HepG2 (cell line): ENCODE data around the gene NDE1. TPM values are rescaled to one million over a fixed set of nuclear protein-coding genes. Genes with fewer than 3 reads are reported as not detected.

ENCODE experiments used
- ATAC-seq: fragments of 200-7000 bp; cut with Tn5 transposase; 3 replicates; pipeline ENCODE4 v1.9.1; 2020; ENCODE audit warnings: mild to moderate bottlenecking, moderate library complexity
- BruUV-seq: library from RNA; stranded (reverse); fragments of 400-500 nt; replicated peaks from 2 replicates; lab custom pipeline; 2021; lab: Mats Ljungman, UMichigan
- CTCF ChIA-PET: fragments of 300-600 bp; formaldehyde crosslinking; extraction: SDS; loops from one replicate; lab custom pipeline; 2021; ENCODE audit warnings: low total read pairs, inconsistent platforms, low intra/inter-chr PET ratio; lab: Yijun Ruan, JAX
- POLR2A ChIA-PET: fragments of 350-600 bp; sonication (Branson Sonifier 250); formaldehyde crosslinking; loops from one replicate; lab custom pipeline; 2020; ENCODE audit warnings: antibody characterized with exemption, inconsistent platforms; lab: Yijun Ruan, JAX
- DNase-seq: peaks from one replicate; pipeline ENCODE4 v3.0.0-alpha.2; 2015; ENCODE audit warnings: low spot score
- FAIRE-seq: peaks from 3 replicates; lab custom pipeline; 2011; peaks lifted over from hg19 to GRCh38; lab: Jason Lieb, UNC
- H2AFZ ChIP-seq: one replicate; pipeline ENCODE4 v1.6.1; 2011; ENCODE audit warnings: low read length, inconsistent platforms
- H3K27ac ChIP-seq: fragments of 300-600 bp; 3 replicates; pipeline ENCODE4 v1.8.0; 2011; ENCODE audit warnings: mixed run types, mild to moderate bottlenecking, mixed read lengths, low read length, inconsistent platforms; ENCODE audit not compliant: insufficient read depth; ENCODE audit errors: extremely low read length
- H3K27me3 ChIP-seq, 2 experiments: fragments of 200-600 bp in 1 of 2; 2 replicates in 1 of 2; 3 replicates in 1 of 2; pipeline versions ENCODE4 v1.6.0 to v1.8.0; 2011; ENCODE audit warnings: low read length in 2 of 2, mild to moderate bottlenecking in 2 of 2, moderate library complexity in 2 of 2, inconsistent platforms in 1 of 2; ENCODE audit not compliant: insufficient read depth in 2 of 2, control insufficient read depth in 1 of 2
- H3K36me3 ChIP-seq, 2 experiments: fragments of 200-600 bp in 1 of 2; replicated peaks in 1 of 2; 2 replicates in 1 of 2; 3 replicates in 1 of 2; pipeline versions ENCODE4 v1.5.1 to v1.8.0; 2011; ENCODE audit warnings: low read length in 2 of 2, inconsistent platforms in 1 of 2; ENCODE audit not compliant: insufficient read depth in 2 of 2, control insufficient read depth in 1 of 2
- H3K4me1 ChIP-seq: 2 replicates; pipeline ENCODE4 v1.5.1; 2012; ENCODE audit warnings: low read length, inconsistent platforms; ENCODE audit not compliant: insufficient read depth
- H3K4me2 ChIP-seq: 2 replicates; pipeline ENCODE4 v1.6.0; 2011; ENCODE audit warnings: low read depth, low read length, inconsistent platforms
- H3K4me3 ChIP-seq, 3 experiments: fragments of 200-600 bp in 1 of 3; sonication (generic), shearing (Covaris generic) in 1 of 3; replicated peaks in 1 of 3; 2 replicates each; pipeline ENCODE4 v1.5.1; 2011 to 2016; ENCODE audit warnings: low read length in 3 of 3, inconsistent platforms in 2 of 3, low read depth in 2 of 3, mild to moderate bottlenecking in 2 of 3, control low read depth in 1 of 3, mixed read lengths in 1 of 3; ENCODE audit not compliant: insufficient read depth in 1 of 3
- H3K79me2 ChIP-seq: one replicate; pipeline ENCODE4 v1.6.1; 2011; ENCODE audit warnings: low read length, inconsistent platforms; ENCODE audit not compliant: insufficient read depth
- H3K9ac ChIP-seq: 2 replicates; pipeline ENCODE4 v1.6.0; 2011; ENCODE audit warnings: mild to moderate bottlenecking, low read depth, low read length, inconsistent platforms; ENCODE audit not compliant: insufficient read depth
- H3K9me3 ChIP-seq: 2 replicates; pipeline ENCODE4 v1.5.1; 2012; ENCODE audit warnings: mild to moderate bottlenecking, low read length
- H4K20me1 ChIP-seq: 2 replicates; pipeline ENCODE4 v1.6.0; 2011; ENCODE audit warnings: inconsistent platforms, mild to moderate bottlenecking, low read length, moderate library complexity; ENCODE audit not compliant: insufficient read depth
- ATF4 ChIP-seq, 2 experiments: fragments of 450-650 bp in 1 of 2; sonication (generic) in 1 of 2; formaldehyde crosslinking; IDR thresholded peaks; 2 replicates each; pipeline versions ENCODE4 v1.5.0 to v1.8.0; 2020 to 2022; ENCODE audit warnings: mild to moderate bottlenecking in 1 of 2, missing genetic modification reagents in 1 of 2
- ATF7-NPFF ChIP-seq: sonication (generic); formaldehyde crosslinking; IDR thresholded peaks from 2 replicates; pipeline ENCODE4 v1.8.1; 2023; ENCODE audit warnings: mild to moderate bottlenecking, low read depth, missing genetic modification reagents, moderate library complexity
- FOSL1 ChIP-seq: sonication (generic); formaldehyde crosslinking; IDR thresholded peaks from 2 replicates; pipeline ENCODE4 v1.9.0; 2021; ENCODE audit warnings: missing genetic modification reagents, borderline replicate concordance
- MAX ChIP-seq: IDR thresholded peaks from 2 replicates; pipeline ENCODE4 v1.6.1; 2012; ENCODE audit warnings: inconsistent platforms
- MED1 ChIP-seq: sonication (generic); formaldehyde crosslinking; IDR thresholded peaks from 2 replicates; pipeline ENCODE4 v1.4.0; 2020; ENCODE audit warnings: missing genetic modification reagents
- NFATC3 ChIP-seq: sonication (generic); formaldehyde crosslinking; IDR thresholded peaks from 2 replicates; pipeline ENCODE4 v1.5.1; 2020; ENCODE audit warnings: mild to moderate bottlenecking, missing genetic modification reagents
- RBM22 ChIP-seq: fragments of 200-400 bp; formaldehyde crosslinking; optimal IDR thresholded peaks from 2 replicates; pipeline ENCODE3; 2017; ENCODE audit warnings: mild to moderate bottlenecking, low read length, moderate library complexity
- RBM39 ChIP-seq: fragments of 200-400 bp; formaldehyde crosslinking; IDR thresholded peaks from one replicate; pipeline ENCODE4 v1.6.1; 2018; ENCODE audit warnings: antibody characterized with exemption, mild to moderate bottlenecking, low read depth, low read length; ENCODE audit not compliant: poor library complexity, severe bottlenecking
- ZFP90 ChIP-seq: sonication (generic); formaldehyde crosslinking; IDR thresholded peaks from 2 replicates; pipeline ENCODE4 v1.8.0; 2022; ENCODE audit warnings: missing genetic modification reagents, mild to moderate bottlenecking, inconsistent platforms, borderline replicate concordance
- ZMAT5 ChIP-seq: sonication (generic); formaldehyde crosslinking; IDR thresholded peaks from 2 replicates; pipeline ENCODE4 v1.5.0; 2020; ENCODE audit warnings: mild to moderate bottlenecking, low read depth, missing genetic modification reagents, borderline replicate concordance
- ZNF503 ChIP-seq: sonication (generic); formaldehyde crosslinking; IDR thresholded peaks from 2 replicates; pipeline ENCODE4 v1.4.0; 2020; ENCODE audit warnings: missing genetic modification reagents
- ZNF720 ChIP-seq: sonication (generic); formaldehyde crosslinking; IDR thresholded peaks from 2 replicates; pipeline ENCODE4 v1.4.0; 2020; ENCODE audit warnings: missing genetic modification reagents
- WGBS: methylation state at CpG from one replicate; pipeline ENCODE4 v1.1.6; 2017; ENCODE audit warnings: low lambda C conversion rate; 5-methylcytosine and 5-hydroxymethylcytosine counted together
- in situ Hi-C: cut with HindIII; loops from 2 replicates; pipeline ENCODE4 v1.10.0; 2017; ENCODE audit warnings: low pct_unique_long_range_greater_than_20kb; ENCODE audit not compliant: extremely low pct_ligation_motif_present
- intact Hi-C: fragments of 100-400 bp; cut with micrococcal nuclease; formaldehyde crosslinking; loops from one replicate; pipeline ENCODE4 v1.10.0; 2022; ENCODE audit not compliant: unreplicated experiment
- polyA plus RNA-seq, 8 experiments: library from polyadenylated mRNA; depleted of rRNA in 3 of 8; stranded (reverse) in 7 of 8; unstranded in 1 of 8; fragments of >200 nt; fragmentation: Illumina TruSeq in 4 of 8; extraction: Trizol in 4 of 8; gene quantifications; 2 replicates each; pipeline versions ENCODE4 v1.2.1 to v1.2.3, GENCODE V29; 2011 to 2016; ENCODE audit warnings: low read depth in 4 of 8, missing spikeins in 1 of 8, mixed read lengths in 1 of 8; ENCODE audit not compliant: insufficient read depth in 1 of 8
- total RNA-seq, 5 experiments: library from RNA; depleted of rRNA; stranded (reverse); fragments of >200 nt; fragmentation: Illumina TruSeq; extraction: Trizol; gene quantifications; 2 replicates each; pipeline ENCODE4 v1.2.3, GENCODE V29; 2016; ENCODE audit warnings: low read depth in 1 of 5
- TF ChIP-seq, protein P1 (sequence below): sonication (generic); formaldehyde crosslinking; IDR thresholded peaks from 2 replicates; pipeline ENCODE4 v1.8.1; 2022; ENCODE audit warnings: mild to moderate bottlenecking, missing genetic modification reagents

Gene NDE1
- total and polyA plus RNA-seq, 2 of the 13 experiments (the other 11 are each of a cell fraction or from before 2014, with no cell fraction given), result 40.9 to 72.5 TPM

DNA sequence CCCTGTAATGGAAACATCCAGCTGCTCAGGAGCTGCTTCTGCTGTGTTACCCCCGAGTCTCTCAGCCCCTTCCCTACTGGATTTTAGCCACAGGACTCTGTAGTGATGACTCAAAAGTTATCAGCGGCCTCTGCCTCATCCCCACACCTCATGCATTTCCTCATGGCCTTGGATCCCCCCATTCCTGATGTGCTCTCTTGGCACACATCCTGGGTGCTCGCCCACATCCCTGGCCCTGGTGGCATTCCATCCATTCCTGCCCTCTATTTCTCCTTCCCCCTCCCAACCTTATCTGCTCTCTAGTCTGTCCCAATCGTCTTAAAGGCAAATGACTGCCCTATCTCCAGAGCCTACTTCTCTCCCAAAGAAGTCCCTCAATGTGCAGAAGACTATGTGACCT, 31.7 kb upstream of the NDE1 start:
- ATAC-seq (no peak), FAIRE-seq (no peak), DNase-seq (no peak)
- Histone ChIP-seq H3K27ac (no peak overlapping the region), H3K4me2 (no peak overlapping the region), H3K9me3 (no peaks in the 10 kb centered on the region), H3K9ac (no peak overlapping the region), H3K27me3 (no peaks in the 10 kb centered on the region), H2AFZ (no peak overlapping the region), H3K79me2 (no peaks in the 10 kb centered on the region), H4K20me1 (no peaks in the 10 kb centered on the region), H3K36me3 (peaks cover 44 to 76% of the 10 kb centered on the region in 2 experiments), H3K4me1 (peaks cover 27% of the 10 kb centered on the region), H3K4me3 (no peak overlapping the region)
- TF ChIP-seq RBM22, result peak; percentile 20
- 0 out of 2 replicates have a peak, but pooled peaks have one; percentile 15 for TF ChIP-seq MED1 (CRISPR knock-in tag)
- TF ChIP-seq MAX, result no peak
- TF ChIP-seq ATF4 (CRISPR knock-in tag; IDR thresholded peaks at IDR 0.05), result 0 out of 4 replicates have a peak, but pooled peaks of 1 of the 2 experiments have one; percentile 8
- no TSS peak for BruUV-seq
- POLR2A ChIA-PET, result interaction anchor here (1.1 to 1.7 kb wide), 2 partner anchors 28 to 42 kb away, joined by 3 to 5 read pairs; no protein-coding TSS in a partner anchor
- intact Hi-C loops, result no loop called here
- WGBS, result 94% methylated on average over 4 of the region's 4 CpGs
- in situ Hi-C loops, result no loop called here
- CTCF ChIA-PET, result no interaction called here

GRCh38 chr16:15620611-15621195, 29.3 kb upstream of the NDE1 start:
- ATAC-seq (no peak), DNase-seq (no peak), FAIRE-seq (no peak)
- ChIA-PET POLR2A (interaction anchor here (1.2 to 2.0 kb wide), 3 partner anchors 22 to 45 kb away, joined by 4 to 7 read pairs (median 4); partner anchors contain the start of gene MARF1), CTCF (no interaction called here)
- Histone ChIP-seq H3K36me3 (peaks cover 52 to 93% of the 10 kb centered on the region in 2 experiments), H3K27ac (no peak overlapping the region), H3K4me1 (peaks cover 11% of the 10 kb centered on the region), H2AFZ (no peak overlapping the region), H3K27me3 (no peaks in the 10 kb centered on the region), H4K20me1 (no peaks in the 10 kb centered on the region), H3K79me2 (no peaks in the 10 kb centered on the region), H3K4me2 (no peak overlapping the region), H3K4me3 (no peak overlapping the region), H3K9ac (no peak overlapping the region), H3K9me3 (no peaks in the 10 kb centered on the region)
- 95% methylated on average over 6 of the region's 6 CpGs for WGBS
- intact Hi-C loops (no loop called here), in situ Hi-C loops (no loop called here)
- BruUV-seq, result no TSS peak
- TF ChIP-seq ZNF720 (no peak), NFATC3 (no peak), ZFP90 (CRISPR knock-in tag) (no peak), ZNF503 (CRISPR knock-in tag) (no peak), FOSL1 (CRISPR knock-in tag) (no peak), ATF7-NPFF (CRISPR knock-in tag) (no peak), ZMAT5 (CRISPR knock-in tag) (no peak), RBM39 (no peak)
- TF ChIP-seq, protein P1, sequence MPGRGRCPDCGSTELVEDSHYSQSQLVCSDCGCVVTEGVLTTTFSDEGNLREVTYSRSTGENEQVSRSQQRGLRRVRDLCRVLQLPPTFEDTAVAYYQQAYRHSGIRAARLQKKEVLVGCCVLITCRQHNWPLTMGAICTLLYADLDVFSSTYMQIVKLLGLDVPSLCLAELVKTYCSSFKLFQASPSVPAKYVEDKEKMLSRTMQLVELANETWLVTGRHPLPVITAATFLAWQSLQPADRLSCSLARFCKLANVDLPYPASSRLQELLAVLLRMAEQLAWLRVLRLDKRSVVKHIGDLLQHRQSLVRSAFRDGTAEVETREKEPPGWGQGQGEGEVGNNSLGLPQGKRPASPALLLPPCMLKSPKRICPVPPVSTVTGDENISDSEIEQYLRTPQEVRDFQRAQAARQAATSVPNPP (CRISPR knock-in tag), result no peak
